GM23248 (cell line): ENCODE results near the gene SLIT2.

Experiments used
- EZH2 ChIP-seq: fragments of 200-600 bp; sonication (generic); IDR thresholded peaks from 2 replicates; pipeline ENCODE4 v1.6.1; 2018; ENCODE audit warnings: antibody characterized with exemption, mild to moderate bottlenecking; ENCODE audit not compliant: insufficient read depth, poor library complexity, severe bottlenecking
- EZH2phosphoT487 ChIP-seq: fragments of 200-600 bp; sonication (generic); IDR thresholded peaks from 2 replicates; pipeline ENCODE4 v1.6.1; 2018; ENCODE audit warnings: antibody characterized with exemption, moderate library complexity, mild to moderate bottlenecking, low read depth; ENCODE audit not compliant: insufficient read depth

GRCh38 chr4:20287246-20287645 is 35.5 kb downstream of the SLIT2 start:
- TF ChIP-seq EZH2 (no peak), EZH2phosphoT487 (no peak)
